Measurements from ENCODE around the gene ARID2. TPM values are rescaled to one million over a fixed set of nuclear protein-coding genes. Genes with fewer than 3 reads are reported as not detected.

ARID2 gene
- total and polyA plus RNA-seq, 2 experiments from 2014 or later = 11.7 to 12.1 TPM

GRCh38 chr12:45890276-45890675 is 160.8 kb downstream of the ARID2 start:
- Histone ChIP-seq H3K79me2 (ENCODE audit: insufficient read depth) (no peaks in the 10 kb centered on the region), H3K4me3 (no peak overlapping the region), H3K9me3 (ENCODE audit: low read depth) (no peaks in the 10 kb centered on the region), H2AFZ (no peak overlapping the region), H3K4me2 (ENCODE audit: unreplicated experiment) (no peak overlapping the region), H3F3A (ENCODE audit: insufficient read depth) (no peaks in the 10 kb centered on the region), H3K4me1 (ENCODE audit: insufficient read depth) (no peaks in the 10 kb centered on the region), H3K9ac (no peak overlapping the region), H3K9me2 (ENCODE audit: insufficient read depth) (no peaks in the 10 kb centered on the region), H3K27ac (no peak overlapping the region), H4K20me1 (ENCODE audit: insufficient read depth) (no peaks in the 10 kb centered on the region), H3K36me3 (ENCODE audit: low read depth) (peaks cover 11% of the 10 kb centered on the region; the same call in 1 of the 2 replicates), H3K27me3 (replicated peaks; ENCODE audit: insufficient read depth) (no peaks in the 10 kb centered on the region)
- WGBS, 2 experiments (ENCODE audit: low coverage in 1 of 2, low lambda C conversion rate in 2 of 2, missing lambda C conversion rate in 2 of 2) = 33 to 40% methylated on average over 2 of the region's 2 CpGs
- in situ Hi-C loops (cut with MboI) = no loop called here
- TF ChIP-seq EZH2phosphoT487 (IDR thresholded peaks at IDR 0.05; ENCODE audit: insufficient read depth, low read depth) = no peak
- TF ChIP-seq EZH2 (IDR thresholded peaks at IDR 0.05; ENCODE audit: insufficient read depth, poor library complexity, severe bottlenecking) = no peak
- peak; percentile 10 for DNase-seq

- Histone ChIP-seq H3K27me3 (replicated peaks; ENCODE audit: insufficient read depth) (no peaks in the 10 kb centered on the region), H3K79me2 (ENCODE audit: insufficient read depth) (no peaks in the 10 kb centered on the region), H3K9me3 (ENCODE audit: low read depth) (no peaks in the 10 kb centered on the region), H2AFZ (no peak overlapping the region), H3K27ac (no peak overlapping the region), H3K4me1 (ENCODE audit: insufficient read depth) (no peaks in the 10 kb centered on the region), H3K4me2 (ENCODE audit: unreplicated experiment) (no peak overlapping the region), H3K36me3 (ENCODE audit: low read depth) (peaks cover 23% of the 10 kb centered on the region), H4K20me1 (ENCODE audit: insufficient read depth) (no peaks in the 10 kb centered on the region), H3F3A (ENCODE audit: insufficient read depth) (no peaks in the 10 kb centered on the region), H3K9me2 (ENCODE audit: insufficient read depth) (no peaks in the 10 kb centered on the region), H3K4me3 (no peak overlapping the region), H3K9ac (no peak overlapping the region)
- 76 to 79% methylated on average over 4 of the region's 4 CpGs for WGBS, 2 experiments (ENCODE audit: low coverage in 1 of 2, low lambda C conversion rate in 2 of 2, missing lambda C conversion rate in 2 of 2)
- TF ChIP-seq EZH2phosphoT487 (IDR thresholded peaks at IDR 0.05; ENCODE audit: insufficient read depth, low read depth) (no peak), EZH2 (IDR thresholded peaks at IDR 0.05; ENCODE audit: insufficient read depth, poor library complexity, severe bottlenecking) (no peak)
- in situ Hi-C loops (cut with MboI) = no loop called here
- DNase-seq = peak; percentile 38
These were observed 163.7 kb downstream of the ARID2 start for GRCh38 chr12:45893240-45893639.

GRCh38 chr12:45895961-45896360 is 166.5 kb downstream of the ARID2 start:
- in situ Hi-C loops (cut with MboI) = no loop called here
- WGBS, 2 experiments (ENCODE audit: low coverage in 1 of 2, low lambda C conversion rate in 2 of 2, missing lambda C conversion rate in 2 of 2) = 99 to 100% methylated on average over 4 of the region's 4 CpGs
- no peak overlapping the region for H3K4me2 ChIP-seq (ENCODE audit: unreplicated experiment)
- no peaks in the 10 kb centered on the region for H3F3A ChIP-seq (ENCODE audit: insufficient read depth)
- no peaks in the 10 kb centered on the region for H3K9me3 ChIP-seq (ENCODE audit: low read depth)
- no peaks in the 10 kb centered on the region for H3K4me1 ChIP-seq (ENCODE audit: insufficient read depth)
- TF ChIP-seq EZH2phosphoT487 (IDR thresholded peaks at IDR 0.05; ENCODE audit: insufficient read depth, low read depth) (no peak), EZH2 (IDR thresholded peaks at IDR 0.05; ENCODE audit: insufficient read depth, poor library complexity, severe bottlenecking) (no peak)
- H3K4me3 ChIP-seq = no peak overlapping the region
- no peaks in the 10 kb centered on the region for H3K9me2 ChIP-seq (ENCODE audit: insufficient read depth)
- H3K36me3 ChIP-seq (ENCODE audit: low read depth) = peaks cover 28% of the 10 kb centered on the region
- no peaks in the 10 kb centered on the region for H3K79me2 ChIP-seq (ENCODE audit: insufficient read depth)
- no peak overlapping the region for H3K27ac ChIP-seq
- no peak overlapping the region for H3K9ac ChIP-seq
- no peaks in the 10 kb centered on the region for H3K27me3 ChIP-seq (replicated peaks; ENCODE audit: insufficient read depth)
- H2AFZ ChIP-seq = no peak overlapping the region
- H4K20me1 ChIP-seq (ENCODE audit: insufficient read depth) = no peaks in the 10 kb centered on the region
- DNase-seq = no peak

GRCh38 chr12:45898094-45898493 is 168.6 kb downstream of the ARID2 start:
- H3K36me3 ChIP-seq (ENCODE audit: low read depth) = peaks cover 17% of the 10 kb centered on the region
- no peaks in the 10 kb centered on the region for H3K9me3 ChIP-seq (ENCODE audit: low read depth)
- TF ChIP-seq EZH2 (IDR thresholded peaks at IDR 0.05; ENCODE audit: insufficient read depth, poor library complexity, severe bottlenecking) (no peak), EZH2phosphoT487 (IDR thresholded peaks at IDR 0.05; ENCODE audit: insufficient read depth, low read depth) (no peak)
- H3K27me3 ChIP-seq (replicated peaks; ENCODE audit: insufficient read depth) = no peaks in the 10 kb centered on the region
- H3K4me2 ChIP-seq (ENCODE audit: unreplicated experiment) = no peak overlapping the region
- no peak overlapping the region for H3K27ac ChIP-seq
- no peaks in the 10 kb centered on the region for H3F3A ChIP-seq (ENCODE audit: insufficient read depth)
- in situ Hi-C loops (cut with MboI) = no loop called here
- H3K9ac ChIP-seq = no peak overlapping the region
- H3K9me2 ChIP-seq (ENCODE audit: insufficient read depth) = no peaks in the 10 kb centered on the region
- H4K20me1 ChIP-seq (ENCODE audit: insufficient read depth) = no peaks in the 10 kb centered on the region
- no peaks in the 10 kb centered on the region for H3K79me2 ChIP-seq (ENCODE audit: insufficient read depth)
- H3K4me3 ChIP-seq = no peak overlapping the region
- no peak overlapping the region for H2AFZ ChIP-seq
- no peaks in the 10 kb centered on the region for H3K4me1 ChIP-seq (ENCODE audit: insufficient read depth)
- 94 to 100% methylated on average over 1 of the region's 1 CpG for WGBS, 2 experiments (ENCODE audit: low coverage in 1 of 2, low lambda C conversion rate in 2 of 2, missing lambda C conversion rate in 2 of 2)
- no peak for DNase-seq

GRCh38 chr12:45907955-45908354 is 178.4 kb downstream of the ARID2 start:
- H3F3A ChIP-seq (ENCODE audit: insufficient read depth) = peaks cover 17% of the 10 kb centered on the region; the same call in 1 of the 2 replicates
- H3K9me3 ChIP-seq (ENCODE audit: low read depth) = no peaks in the 10 kb centered on the region
- in situ Hi-C loops (cut with MboI) = no loop called here
- H3K36me3 ChIP-seq (ENCODE audit: low read depth) = peaks cover 5% of the 10 kb centered on the region; the same call in 1 of the 2 replicates
- no peak overlapping the region for H3K4me2 ChIP-seq (ENCODE audit: unreplicated experiment)
- TF ChIP-seq EZH2phosphoT487 (IDR thresholded peaks at IDR 0.05; ENCODE audit: insufficient read depth, low read depth) (no peak), EZH2 (IDR thresholded peaks at IDR 0.05; ENCODE audit: insufficient read depth, poor library complexity, severe bottlenecking) (no peak)
- no peak overlapping the region for H3K4me3 ChIP-seq
- H2AFZ ChIP-seq = no peak overlapping the region
- no peaks in the 10 kb centered on the region for H4K20me1 ChIP-seq (ENCODE audit: insufficient read depth)
- no peak overlapping the region for H3K27ac ChIP-seq
- no peaks in the 10 kb centered on the region for H3K79me2 ChIP-seq (ENCODE audit: insufficient read depth)
- no peaks in the 10 kb centered on the region for H3K9me2 ChIP-seq (ENCODE audit: insufficient read depth)
- DNase-seq = no peak
- no peaks in the 10 kb centered on the region for H3K4me1 ChIP-seq (ENCODE audit: insufficient read depth)
- H3K9ac ChIP-seq = no peak overlapping the region
- no peaks in the 10 kb centered on the region for H3K27me3 ChIP-seq (replicated peaks; ENCODE audit: insufficient read depth)
- 87 to 89% methylated on average over 4 of the region's 4 CpGs for WGBS, 2 experiments (ENCODE audit: low coverage in 1 of 2, low lambda C conversion rate in 2 of 2, missing lambda C conversion rate in 2 of 2)

All from GM23248 (cell line).